ENCODE results near the gene ZNF814.
"Not testable (repeated sequence)": the region's sequence is repeated elsewhere in the genome, so short reads cannot be mapped to it uniquely, and the experiment has no call there.

The ZNF814 gene

GRCh38 chr19:57854117-57854516 lies 34.7 kb downstream of the ZNF814 start:
- DNase-seq = not testable (repeated sequence)

GRCh38 chr19:57851812-57852603 lies 36.8 kb downstream of the ZNF814 start:
- DNase-seq = not testable (repeated sequence)

GRCh38 chr19:57850553-57851017 lies 38.3 kb downstream of the ZNF814 start:
- peak; percentile 51 for DNase-seq

GRCh38 chr19:57849666-57850473 lies 39.0 kb downstream of the ZNF814 start, which contains the start of gene ZNF587:
Gene ZNF587, plus strand, starts transcription at chr19:57849859. Its CDS starts 180 bp downstream, at chr19:57850039.
- peak; percentile 88 for DNase-seq

GRCh38 chr19:57849162-57849665 lies 39.6 kb downstream of the ZNF814 start:
- DNase-seq = not testable (repeated sequence)

GRCh38 chr19:57847164-57847563 lies 41.7 kb downstream of the ZNF814 start:
- DNase-seq = not testable (repeated sequence)

- no peak for DNase-seq
Observed at GRCh38 chr19:57841122-57841763, 47.6 kb downstream of the ZNF814 start.

GRCh38 chr19:57838622-57839191 lies 50.1 kb downstream of the ZNF814 start:
- not testable (repeated sequence) for DNase-seq

GRCh38 chr19:57836991-57837390 lies 51.8 kb downstream of the ZNF814 start:
- not testable (repeated sequence) for DNase-seq

- peak; percentile 73 for DNase-seq
Observed at GRCh38 chr19:57830071-57830602, 58.7 kb downstream of the ZNF814 start, which contains the start of gene ZNF587B. Gene ZNF587B, plus strand, starts transcription at chr19:57830299. Its CDS starts 230 bp downstream, at chr19:57830529.

- no peak for DNase-seq
Observed at GRCh38 chr19:57829316-57829715, 59.5 kb downstream of the ZNF814 start.

- DNase-seq = no peak
Observed at GRCh38 chr19:57825511-57825910, 63.3 kb downstream of the ZNF814 start.

GRCh38 chr19:57823608-57824007 lies 65.2 kb downstream of the ZNF814 start:
- not testable (repeated sequence) for DNase-seq

- not testable (repeated sequence) for DNase-seq
Observed at GRCh38 chr19:57823155-57823554, 65.7 kb downstream of the ZNF814 start.

- DNase-seq = not testable (repeated sequence)
Observed at GRCh38 chr19:57821501-57821900, 67.3 kb downstream of the ZNF814 start.

GRCh38 chr19:57821095-57821494 lies 67.7 kb downstream of the ZNF814 start:
- not testable (repeated sequence) for DNase-seq

GRCh38 chr19:57820599-57820998 lies 68.2 kb downstream of the ZNF814 start:
- no peak for DNase-seq

GRCh38 chr19:57819475-57820148 lies 69.2 kb downstream of the ZNF814 start:
- peak; percentile 95 for DNase-seq

GRCh38 chr19:57818378-57818777 lies 70.5 kb downstream of the ZNF814 start:
- DNase-seq = no peak

- DNase-seq = no peak
Observed at GRCh38 chr19:57817976-57818375, 70.9 kb downstream of the ZNF814 start.

GRCh38 chr19:57816652-57817051 lies 72.2 kb downstream of the ZNF814 start:
- no peak for DNase-seq
